Measurements from ENCODE around the gene RYR2. TPM values are rescaled to one million over a fixed set of nuclear protein-coding genes. Genes with fewer than 3 reads are reported as not detected.

Gene RYR2
- total RNA-seq (10 to 100 TPM in 1 of 2 donors, 1 to 10 TPM in 1; 9.2 to 31.2 TPM), polyA plus RNA-seq (ENCODE audit: insufficient read length in 2 of 2) (10 to 100 TPM; 16.6 to 17.9 TPM)
- long read RNA-seq, donor 1, partial matches to known transcripts: 0 of 1 reads
- long read RNA-seq, donor 1, other reads (novel, unspliced or antisense): 0 of 1 reads
- long read RNA-seq, donor 2: 0 reads
- long read RNA-seq, donor 3: 0 reads
- long read RNA-seq, donor 4, partial matches to known transcripts: 0 of 1 reads
- long read RNA-seq, donor 4, other reads (novel, unspliced or antisense): 0 of 1 reads

- peak within 1 kb of the TSS; percentile 37 for H3K4me3 ChIP-seq (ENCODE audit: low read depth, low read length)
- peaks cover 14% of the 10 kb centered on the region for H3K4me1 ChIP-seq (ENCODE audit: control insufficient read depth, insufficient read depth, low read length)
- DNase-seq (ENCODE audit: low read depth in 4 of 6, low spot score in 6 of 6): peak in 3 of 6 donors; percentile 54 to 89 (median 75)
- no peaks in the 10 kb centered on the region for H3K36me3 ChIP-seq (ENCODE audit: control insufficient read depth, insufficient read depth, low read length)
- H3K27ac ChIP-seq (ENCODE audit: low read depth, low read length): no peak within 1 kb of the TSS
- no peaks in the 10 kb centered on the region for H3K9me3 ChIP-seq (ENCODE audit: control insufficient read depth, insufficient read depth, low read length)
- peaks cover 49% of the 10 kb centered on the region for H3K27me3 ChIP-seq (ENCODE audit: control insufficient read depth, insufficient read depth, low read length)
- WGBS (ENCODE audit: insufficient coverage): under 1% methylated on average over 73 of the region's 87 CpGs
Measured at GRCh38 chr1:237041795-237042525, at the start of gene RYR2. Gene RYR2, plus strand, starts transcription at chr1:237042184. Its CDS starts 338 bp downstream, at chr1:237042522.

GRCh38 chr1:236992449-236992848 is 49.5 kb upstream of the RYR2 start:
- Histone ChIP-seq H3K4me3 (ENCODE audit: low read depth, low read length) (no peak overlapping the region), H3K36me3 (ENCODE audit: control insufficient read depth, insufficient read depth, low read length) (no peaks in the 10 kb centered on the region), H3K27me3 (ENCODE audit: control insufficient read depth, insufficient read depth, low read length) (no peaks in the 10 kb centered on the region), H3K4me1 (ENCODE audit: control insufficient read depth, insufficient read depth, low read length) (no peaks in the 10 kb centered on the region), H3K27ac (ENCODE audit: low read depth, low read length) (no peak overlapping the region), H3K9me3 (ENCODE audit: control insufficient read depth, insufficient read depth, low read length) (peaks cover 10% of the 10 kb centered on the region)
- WGBS (ENCODE audit: insufficient coverage): 83% methylated on average over 2 of the region's 8 CpGs
- no peak for DNase-seq (ENCODE audit: low read depth in 4 of 6, low spot score in 6 of 6)

- H3K36me3 ChIP-seq (ENCODE audit: control insufficient read depth, insufficient read depth, low read length): no peaks in the 10 kb centered on the region
- no peaks in the 10 kb centered on the region for H3K4me1 ChIP-seq (ENCODE audit: control insufficient read depth, insufficient read depth, low read length)
- H3K27ac ChIP-seq (ENCODE audit: low read depth, low read length): no peak overlapping the region
- H3K9me3 ChIP-seq (ENCODE audit: control insufficient read depth, insufficient read depth, low read length): peaks cover 8% of the 10 kb centered on the region
- no CpG with 5 or more reads among the region's 1 CpG for whole genome bisulfite sequencing (ENCODE audit: insufficient coverage)
- no peak for DNase-seq (ENCODE audit: low read depth in 4 of 6, low spot score in 6 of 6)
- H3K4me3 ChIP-seq (ENCODE audit: low read depth, low read length): no peak overlapping the region
- no peaks in the 10 kb centered on the region for H3K27me3 ChIP-seq (ENCODE audit: control insufficient read depth, insufficient read depth, low read length)
Measured at GRCh38 chr1:236994450-236994849, 47.5 kb upstream of the RYR2 start.

GRCh38 chr1:236997361-236997760 is 44.6 kb upstream of the RYR2 start:
- no peaks in the 10 kb centered on the region for H3K4me1 ChIP-seq (ENCODE audit: control insufficient read depth, insufficient read depth, low read length)
- 90% methylated on average over 11 of the region's 11 CpGs for WGBS (ENCODE audit: insufficient coverage)
- H3K9me3 ChIP-seq (ENCODE audit: control insufficient read depth, insufficient read depth, low read length): no peaks in the 10 kb centered on the region
- no peaks in the 10 kb centered on the region for H3K36me3 ChIP-seq (ENCODE audit: control insufficient read depth, insufficient read depth, low read length)
- no peak for DNase-seq (ENCODE audit: low read depth in 4 of 6, low spot score in 6 of 6)
- no peak overlapping the region for H3K27ac ChIP-seq (ENCODE audit: low read depth, low read length)
- no peak overlapping the region for H3K4me3 ChIP-seq (ENCODE audit: low read depth, low read length)
- H3K27me3 ChIP-seq (ENCODE audit: control insufficient read depth, insufficient read depth, low read length): no peaks in the 10 kb centered on the region

GRCh38 chr1:236997882-236998281 is 44.1 kb upstream of the RYR2 start:
- no peaks in the 10 kb centered on the region for H3K27me3 ChIP-seq (ENCODE audit: control insufficient read depth, insufficient read depth, low read length)
- peak in 1 of 6 donors; percentile 34 for DNase-seq (ENCODE audit: low read depth in 4 of 6, low spot score in 6 of 6)
- 56% methylated on average over 8 of the region's 12 CpGs for WGBS (ENCODE audit: insufficient coverage)
- H3K27ac ChIP-seq (ENCODE audit: low read depth, low read length): no peak overlapping the region
- no peaks in the 10 kb centered on the region for H3K9me3 ChIP-seq (ENCODE audit: control insufficient read depth, insufficient read depth, low read length)
- H3K36me3 ChIP-seq (ENCODE audit: control insufficient read depth, insufficient read depth, low read length): no peaks in the 10 kb centered on the region
- no peak overlapping the region for H3K4me3 ChIP-seq (ENCODE audit: low read depth, low read length)
- H3K4me1 ChIP-seq (ENCODE audit: control insufficient read depth, insufficient read depth, low read length): no peaks in the 10 kb centered on the region

- no peak overlapping the region for H3K4me3 ChIP-seq (ENCODE audit: low read depth, low read length)
- H3K27me3 ChIP-seq (ENCODE audit: control insufficient read depth, insufficient read depth, low read length): no peaks in the 10 kb centered on the region
- no peak overlapping the region for H3K27ac ChIP-seq (ENCODE audit: low read depth, low read length)
- H3K9me3 ChIP-seq (ENCODE audit: control insufficient read depth, insufficient read depth, low read length): no peaks in the 10 kb centered on the region
- no CpG with 5 or more reads among the region's 3 CpGs for WGBS (ENCODE audit: insufficient coverage)
- peak in 1 of 6 donors; percentile 65 for DNase-seq (ENCODE audit: low read depth in 4 of 6, low spot score in 6 of 6)
- no peaks in the 10 kb centered on the region for H3K36me3 ChIP-seq (ENCODE audit: control insufficient read depth, insufficient read depth, low read length)
- no peaks in the 10 kb centered on the region for H3K4me1 ChIP-seq (ENCODE audit: control insufficient read depth, insufficient read depth, low read length)
Measured at GRCh38 chr1:236998546-236998945, 43.4 kb upstream of the RYR2 start.

GRCh38 chr1:237000191-237000590 is 41.8 kb upstream of the RYR2 start:
- Histone ChIP-seq H3K27me3 (ENCODE audit: control insufficient read depth, insufficient read depth, low read length) (no peaks in the 10 kb centered on the region), H3K36me3 (ENCODE audit: control insufficient read depth, insufficient read depth, low read length) (no peaks in the 10 kb centered on the region), H3K9me3 (ENCODE audit: control insufficient read depth, insufficient read depth, low read length) (no peaks in the 10 kb centered on the region), H3K4me1 (ENCODE audit: control insufficient read depth, insufficient read depth, low read length) (no peaks in the 10 kb centered on the region), H3K27ac (ENCODE audit: low read depth, low read length) (no peak overlapping the region), H3K4me3 (ENCODE audit: low read depth, low read length) (no peak overlapping the region)
- 67% methylated on average over 1 of the region's 4 CpGs for WGBS (ENCODE audit: insufficient coverage)
- DNase-seq (ENCODE audit: low read depth in 4 of 6, low spot score in 6 of 6): no peak

GRCh38 chr1:237003516-237003915 is 38.5 kb upstream of the RYR2 start:
- H3K4me3 ChIP-seq (ENCODE audit: low read depth, low read length): no peak overlapping the region
- WGBS (ENCODE audit: insufficient coverage): 65% methylated on average over 2 of the region's 8 CpGs
- no peaks in the 10 kb centered on the region for H3K4me1 ChIP-seq (ENCODE audit: control insufficient read depth, insufficient read depth, low read length)

GRCh38 chr1:237004116-237004515 is 37.9 kb upstream of the RYR2 start, which contains the start of gene MT1HL1:
Gene MT1HL1, minus strand, starts transcription at chr1:237004441. Its CDS starts 69 bp downstream, at chr1:237004372.
- Histone ChIP-seq H3K36me3 (ENCODE audit: control insufficient read depth, insufficient read depth, low read length) (no peaks in the 10 kb centered on the region), H3K4me3 (ENCODE audit: low read depth, low read length) (no peak within 1 kb of the TSS), H3K27me3 (ENCODE audit: control insufficient read depth, insufficient read depth, low read length) (no peaks in the 10 kb centered on the region), H3K4me1 (ENCODE audit: control insufficient read depth, insufficient read depth, low read length) (no peaks in the 10 kb centered on the region), H3K27ac (ENCODE audit: low read depth, low read length) (no peak within 1 kb of the TSS), H3K9me3 (ENCODE audit: control insufficient read depth, insufficient read depth, low read length) (no peaks in the 10 kb centered on the region)
- 90% methylated on average over 18 of the region's 18 CpGs for WGBS (ENCODE audit: insufficient coverage)
- DNase-seq (ENCODE audit: low read depth in 4 of 6, low spot score in 6 of 6): no peak

More at GRCh38 chr1:237003516-237003915, 38.5 kb upstream of the RYR2 start:
- Histone ChIP-seq H3K9me3 (ENCODE audit: control insufficient read depth, insufficient read depth, low read length) (no peaks in the 10 kb centered on the region), H3K27ac (ENCODE audit: low read depth, low read length) (no peak overlapping the region), H3K27me3 (ENCODE audit: control insufficient read depth, insufficient read depth, low read length) (no peaks in the 10 kb centered on the region), H3K36me3 (ENCODE audit: control insufficient read depth, insufficient read depth, low read length) (no peaks in the 10 kb centered on the region)
- peak in 1 of 6 donors; percentile 63 for DNase-seq (ENCODE audit: low read depth in 4 of 6, low spot score in 6 of 6)
